ENCODE results near the gene TRIM68.

DNA sequence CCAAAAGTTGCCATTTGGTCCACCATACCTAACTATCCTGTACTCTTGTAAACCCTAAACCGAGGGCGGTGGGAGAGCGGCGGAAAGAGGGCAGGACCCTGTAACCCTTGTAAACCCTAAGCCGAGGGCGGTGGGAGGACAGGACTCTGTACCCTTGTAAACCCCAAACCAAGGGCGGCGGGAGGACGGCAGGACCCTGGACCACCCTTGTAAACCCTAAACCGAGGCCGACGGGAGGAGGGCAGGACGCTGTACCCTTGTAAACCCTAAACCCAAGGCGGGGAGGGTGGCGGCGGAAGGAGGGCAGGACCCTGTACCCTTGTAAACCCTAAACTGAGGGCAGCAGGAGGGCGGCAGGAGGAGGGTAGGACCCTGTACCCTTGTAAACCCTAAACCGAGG is 39.0 kb downstream of the TRIM68 start:
- TF ChIP-seq, protein P1, sequence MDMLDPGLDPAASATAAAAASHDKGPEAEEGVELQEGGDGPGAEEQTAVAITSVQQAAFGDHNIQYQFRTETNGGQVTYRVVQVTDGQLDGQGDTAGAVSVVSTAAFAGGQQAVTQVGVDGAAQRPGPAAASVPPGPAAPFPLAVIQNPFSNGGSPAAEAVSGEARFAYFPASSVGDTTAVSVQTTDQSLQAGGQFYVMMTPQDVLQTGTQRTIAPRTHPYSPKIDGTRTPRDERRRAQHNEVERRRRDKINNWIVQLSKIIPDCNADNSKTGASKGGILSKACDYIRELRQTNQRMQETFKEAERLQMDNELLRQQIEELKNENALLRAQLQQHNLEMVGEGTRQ (CRISPR knock-in tag; IDR thresholded peaks at IDR 0.05) = no peak
- TF ChIP-seq JUN (CRISPR knock-in tag; IDR thresholded peaks at IDR 0.05) = no peak
- TF ChIP-seq NFYB (CRISPR knock-in tag; conservative IDR thresholded peaks at IDR 0.05; ENCODE audit: low read depth) = no peak
- TF ChIP-seq CREM (CRISPR knock-in tag; IDR thresholded peaks at IDR 0.05) = no peak
- TF ChIP-seq, protein P2, sequence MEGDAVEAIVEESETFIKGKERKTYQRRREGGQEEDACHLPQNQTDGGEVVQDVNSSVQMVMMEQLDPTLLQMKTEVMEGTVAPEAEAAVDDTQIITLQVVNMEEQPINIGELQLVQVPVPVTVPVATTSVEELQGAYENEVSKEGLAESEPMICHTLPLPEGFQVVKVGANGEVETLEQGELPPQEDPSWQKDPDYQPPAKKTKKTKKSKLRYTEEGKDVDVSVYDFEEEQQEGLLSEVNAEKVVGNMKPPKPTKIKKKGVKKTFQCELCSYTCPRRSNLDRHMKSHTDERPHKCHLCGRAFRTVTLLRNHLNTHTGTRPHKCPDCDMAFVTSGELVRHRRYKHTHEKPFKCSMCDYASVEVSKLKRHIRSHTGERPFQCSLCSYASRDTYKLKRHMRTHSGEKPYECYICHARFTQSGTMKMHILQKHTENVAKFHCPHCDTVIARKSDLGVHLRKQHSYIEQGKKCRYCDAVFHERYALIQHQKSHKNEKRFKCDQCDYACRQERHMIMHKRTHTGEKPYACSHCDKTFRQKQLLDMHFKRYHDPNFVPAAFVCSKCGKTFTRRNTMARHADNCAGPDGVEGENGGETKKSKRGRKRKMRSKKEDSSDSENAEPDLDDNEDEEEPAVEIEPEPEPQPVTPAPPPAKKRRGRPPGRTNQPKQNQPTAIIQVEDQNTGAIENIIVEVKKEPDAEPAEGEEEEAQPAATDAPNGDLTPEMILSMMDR (IDR thresholded peaks at IDR 0.05) = no peak
- no peak for TF ChIP-seq ZNF317 (CRISPR knock-in tag; IDR thresholded peaks at IDR 0.05; ENCODE audit: borderline replicate concordance, low read depth)
- no peak for TF ChIP-seq TCF7 (CRISPR knock-in tag; IDR thresholded peaks at IDR 0.05; ENCODE audit: low read depth)
- no peak for TF ChIP-seq E2F1 (CRISPR knock-in tag; IDR thresholded peaks at IDR 0.05)
- TF ChIP-seq IRF1 (CRISPR knock-in tag; IDR thresholded peaks at IDR 0.05) = no peak
- TF ChIP-seq, protein P3, sequence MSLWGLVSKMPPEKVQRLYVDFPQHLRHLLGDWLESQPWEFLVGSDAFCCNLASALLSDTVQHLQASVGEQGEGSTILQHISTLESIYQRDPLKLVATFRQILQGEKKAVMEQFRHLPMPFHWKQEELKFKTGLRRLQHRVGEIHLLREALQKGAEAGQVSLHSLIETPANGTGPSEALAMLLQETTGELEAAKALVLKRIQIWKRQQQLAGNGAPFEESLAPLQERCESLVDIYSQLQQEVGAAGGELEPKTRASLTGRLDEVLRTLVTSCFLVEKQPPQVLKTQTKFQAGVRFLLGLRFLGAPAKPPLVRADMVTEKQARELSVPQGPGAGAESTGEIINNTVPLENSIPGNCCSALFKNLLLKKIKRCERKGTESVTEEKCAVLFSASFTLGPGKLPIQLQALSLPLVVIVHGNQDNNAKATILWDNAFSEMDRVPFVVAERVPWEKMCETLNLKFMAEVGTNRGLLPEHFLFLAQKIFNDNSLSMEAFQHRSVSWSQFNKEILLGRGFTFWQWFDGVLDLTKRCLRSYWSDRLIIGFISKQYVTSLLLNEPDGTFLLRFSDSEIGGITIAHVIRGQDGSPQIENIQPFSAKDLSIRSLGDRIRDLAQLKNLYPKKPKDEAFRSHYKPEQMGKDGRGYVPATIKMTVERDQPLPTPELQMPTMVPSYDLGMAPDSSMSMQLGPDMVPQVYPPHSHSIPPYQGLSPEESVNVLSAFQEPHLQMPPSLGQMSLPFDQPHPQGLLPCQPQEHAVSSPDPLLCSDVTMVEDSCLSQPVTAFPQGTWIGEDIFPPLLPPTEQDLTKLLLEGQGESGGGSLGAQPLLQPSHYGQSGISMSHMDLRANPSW (CRISPR knock-in tag; conservative IDR thresholded peaks at IDR 0.05; ENCODE audit: low read depth) = no peak

All from WTC11 (cell line).